GM23248 (cell line): ENCODE results near the gene P4HTM.

Source experiments
- EZH2 ChIP-seq: fragments of 200-600 bp; sonication (generic); IDR thresholded peaks from 2 replicates; pipeline ENCODE4 v1.6.1; 2018; ENCODE audit warnings: antibody characterized with exemption, mild to moderate bottlenecking; ENCODE audit not compliant: insufficient read depth, poor library complexity, severe bottlenecking
- EZH2phosphoT487 ChIP-seq: fragments of 200-600 bp; sonication (generic); IDR thresholded peaks from 2 replicates; pipeline ENCODE4 v1.6.1; 2018; ENCODE audit warnings: antibody characterized with exemption, moderate library complexity, mild to moderate bottlenecking, low read depth; ENCODE audit not compliant: insufficient read depth

DNA sequence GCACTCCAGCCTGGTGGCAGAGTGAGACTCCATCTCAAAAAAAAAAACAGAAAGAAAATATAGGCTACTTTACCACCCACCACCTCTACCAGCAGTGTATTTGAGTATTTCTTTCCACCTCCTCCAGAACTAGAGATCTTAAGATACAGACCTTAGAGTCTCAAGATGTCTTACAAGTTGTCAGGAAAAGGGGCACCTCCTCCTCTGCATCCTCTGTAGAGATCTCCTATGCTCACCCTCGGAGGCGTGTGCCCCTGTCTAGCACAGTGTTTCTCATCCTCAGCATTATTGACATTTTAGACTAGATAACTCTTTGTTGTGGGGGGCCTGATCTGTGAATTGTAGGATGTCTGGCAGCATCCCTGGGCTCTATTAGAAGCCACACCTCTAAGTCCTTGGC lies 27.7 kb upstream of the P4HTM start:
- TF ChIP-seq EZH2phosphoT487 (no peak), EZH2 (no peak)
